GM23338 (cell line): ENCODE data around the gene ORAI1. TPM values are rescaled to one million over a fixed set of nuclear protein-coding genes. Genes with fewer than 3 reads are reported as not detected.
"Not testable (repeated sequence)": the region's sequence is repeated elsewhere in the genome, so short reads cannot be mapped to it uniquely, and the experiment has no call there.

Experiments used
- ATAC-seq: fragments of 200-7000 bp; cut with Tn5 transposase; 3 replicates; pipeline ENCODE4 v1.9.1; 2020
- DNase-seq: peaks from one replicate; pipeline ENCODE4 v3.0.0-alpha.2; 2015; ENCODE audit warnings: low spot score
- H2AFZ ChIP-seq: fragments of 200-600 bp; sonication (generic); 2 replicates; pipeline ENCODE4 v1.8.0; 2016; ENCODE audit warnings: antibody characterized with exemption, mild to moderate bottlenecking, moderate library complexity
- H3F3A ChIP-seq: fragments of 200-600 bp; sonication (generic); replicated peaks from 2 replicates; pipeline ENCODE4 v1.8.0; 2017; ENCODE audit warnings: antibody characterized with exemption, mixed run types, low read depth
- H3K27ac ChIP-seq: fragments of 200-600 bp; sonication (generic); 2 replicates; pipeline ENCODE4 v1.6.1; 2016; ENCODE audit warnings: low read depth
- H3K27me3 ChIP-seq: fragments of 200-600 bp; sonication (generic); 2 replicates; pipeline ENCODE4 v1.8.0; 2016; ENCODE audit warnings: mild to moderate bottlenecking, mixed run types, moderate library complexity; ENCODE audit not compliant: insufficient read depth
- H3K36me3 ChIP-seq: fragments of 200-600 bp; sonication (generic); 2 replicates; pipeline ENCODE4 v1.8.0; 2016; ENCODE audit warnings: mild to moderate bottlenecking; ENCODE audit not compliant: insufficient read depth
- H3K4me1 ChIP-seq: fragments of 200-600 bp; sonication (generic); 2 replicates; pipeline ENCODE4 v1.8.0; 2016; ENCODE audit warnings: mild to moderate bottlenecking, moderate library complexity; ENCODE audit not compliant: insufficient read depth
- H3K4me2 ChIP-seq: fragments of 200-600 bp; sonication (generic); 2 replicates; pipeline ENCODE4 v1.7.1; 2017; ENCODE audit warnings: mixed run types
- H3K4me3 ChIP-seq: fragments of 200-600 bp; sonication (generic); 2 replicates; pipeline ENCODE4 v1.6.1; 2016; ENCODE audit warnings: mixed run types
- H3K79me2 ChIP-seq: fragments of 200-600 bp; sonication (generic); replicated peaks from 2 replicates; pipeline ENCODE4 v1.8.0; 2017; ENCODE audit warnings: mild to moderate bottlenecking; ENCODE audit not compliant: insufficient read depth
- H3K9me2 ChIP-seq: fragments of 200-600 bp; sonication (generic); 2 replicates; pipeline ENCODE4 v1.8.0; 2017; ENCODE audit not compliant: insufficient read depth
- H4K20me1 ChIP-seq: fragments of 200-600 bp; sonication (generic); replicated peaks from 2 replicates; pipeline ENCODE4 v1.8.0; 2017; ENCODE audit warnings: mild to moderate bottlenecking; ENCODE audit not compliant: insufficient read depth
- H3K27ac Mint-ChIP-seq: 2 replicates; pipeline ENCODE4 v1.8.0; 2020; ENCODE audit warnings: inconsistent platforms, mild to moderate bottlenecking, moderate library complexity, mixed read lengths
- H3K27me3 Mint-ChIP-seq: 3 replicates; pipeline ENCODE4 v1.8.0; 2022; ENCODE audit warnings: low read depth, mild to moderate bottlenecking, moderate library complexity, mixed read lengths, inconsistent platforms; ENCODE audit not compliant: insufficient read depth, poor library complexity
- H3K36me3 Mint-ChIP-seq: 3 replicates; pipeline ENCODE4 v1.8.0; 2021; ENCODE audit warnings: low read depth, mild to moderate bottlenecking, inconsistent platforms, moderate library complexity, mixed read lengths
- H3K4me1 Mint-ChIP-seq: 3 replicates; pipeline ENCODE4 v1.8.0; 2020; ENCODE audit warnings: mild to moderate bottlenecking, inconsistent platforms, mixed read lengths
- H3K4me3 Mint-ChIP-seq: 3 replicates; pipeline ENCODE4 v1.8.0; 2021; ENCODE audit warnings: moderate library complexity, mild to moderate bottlenecking, inconsistent platforms, mixed read lengths
- H3K9me3 Mint-ChIP-seq: 3 replicates; pipeline ENCODE4 v1.8.0; 2020; ENCODE audit warnings: moderate library complexity, mild to moderate bottlenecking, inconsistent platforms, mixed read lengths
- ETS1 ChIP-seq: IDR thresholded peaks from 2 replicates; pipeline ENCODE4 v1.6.1; 2016; ENCODE audit warnings: antibody characterized with exemption
- EZH2phosphoT487 ChIP-seq: fragments of 200-600 bp; sonication (generic); IDR thresholded peaks from one replicate; pipeline ENCODE4 v1.8.1; 2018; ENCODE audit warnings: antibody characterized with exemption; ENCODE audit not compliant: unreplicated experiment
- JUNB ChIP-seq: IDR thresholded peaks from one replicate; pipeline ENCODE4 v1.6.1; 2016; ENCODE audit warnings: antibody characterized with exemption; ENCODE audit not compliant: unreplicated experiment
- POLR2AphosphoS5 ChIP-seq: IDR thresholded peaks from 2 replicates; pipeline ENCODE4 v1.6.1; 2016; ENCODE audit warnings: antibody characterized with exemption, low read depth
- REST ChIP-seq: IDR thresholded peaks from one replicate; pipeline ENCODE4 v1.6.1; 2018; ENCODE audit warnings: antibody characterized with exemption; ENCODE audit not compliant: unreplicated experiment
- STAT1 ChIP-seq: IDR thresholded peaks from one replicate; pipeline ENCODE4 v1.6.1; 2016; ENCODE audit warnings: antibody characterized with exemption; ENCODE audit not compliant: unreplicated experiment
- ZNF114 ChIP-seq: fragments of 250-450 bp; sonication (Bioruptor Pico); IDR thresholded peaks from 2 replicates; pipeline ENCODE4 v1.5.0; 2020; ENCODE audit warnings: mild to moderate bottlenecking, moderate library complexity
- ZNF331 ChIP-seq: fragments of 250-450 bp; sonication (Bioruptor Pico); IDR thresholded peaks from 2 replicates; pipeline ENCODE4 v1.5.0; 2020; ENCODE audit warnings: low read depth, mild to moderate bottlenecking, moderate library complexity
- polyA plus RNA-seq: library from polyadenylated mRNA; unstranded; fragments of >200 nt; fragmentation: Nextera tagmentation; extraction: Ambion mirVana; gene quantifications from 2 replicates; pipeline ENCODE4 v1.2.1, GENCODE V29; 2016
- total RNA-seq: library from RNA; depleted of rRNA; stranded (reverse); fragments of >200 nt; shearing (Covaris generic); gene quantifications from 2 replicates; pipeline ENCODE4 v1.2.3, GENCODE V29; 2014
- TF ChIP-seq, protein P1 (sequence below), 2 experiments: fragments of 200-600 bp in 1 of 2; sonication (generic) in 1 of 2; conservative IDR thresholded peaks; 2 replicates each; pipeline versions ENCODE4 v1.5.1 to v1.6.1; 2016 to 2017; ENCODE audit warnings: antibody characterized with exemption in 2 of 2, low read depth in 2 of 2, mild to moderate bottlenecking in 2 of 2, moderate library complexity in 1 of 2

The ORAI1 gene
- total and polyA plus RNA-seq, 2 experiments from 2014 or later = 23.7 to 32.0 TPM

GRCh38 chr12:121678716-121679300, 52.5 kb downstream of the ORAI1 start:
- peak overlapping the region; percentile 16; the same call in 1 of the 2 replicates for H3K27ac ChIP-seq
- H2AFZ ChIP-seq = peak overlapping the region; percentile 87
- H3K4me3 ChIP-seq = no peak overlapping the region
- no peaks in the 10 kb centered on the region for H4K20me1 ChIP-seq
- Mint-ChIP-seq H3K4me3 (no peak overlapping the region), H3K27ac (no peak overlapping the region; the same call in none of the 2 replicates), H3K36me3 (no peaks in the 10 kb centered on the region; the same call in 2 of the 3 replicates), H3K27me3 (peaks cover 6% of the 10 kb centered on the region), H3K9me3 (no peaks in the 10 kb centered on the region; the same call in 2 of the 3 replicates), H3K4me1 (peaks cover 18% of the 10 kb centered on the region)
- H3K9me2 ChIP-seq = no peaks in the 10 kb centered on the region
- no peaks in the 10 kb centered on the region for H3K36me3 ChIP-seq
- 0 out of 2 replicates have a peak, but pooled peaks cover 7% of the 10 kb centered on the region for H3F3A ChIP-seq
- ATAC-seq (peak; percentile 28; the same call in 2 of the 3 replicates), DNase-seq (peak; percentile 38)
- no peaks in the 10 kb centered on the region for H3K79me2 ChIP-seq
- 0 out of 2 replicates have a peak overlapping the region, but pooled peaks have one; percentile 20 for H3K4me2 ChIP-seq
- no peaks in the 10 kb centered on the region for H3K27me3 ChIP-seq
- TF ChIP-seq EZH2phosphoT487 (no peak), ZNF331 (CRISPR knock-in tag) (no peak), ZNF114 (CRISPR knock-in tag) (no peak), POLR2AphosphoS5 (no peak), REST (no peak), JUNB (no peak), STAT1 (no peak), ETS1 (no peak)
- TF ChIP-seq, protein P1, sequence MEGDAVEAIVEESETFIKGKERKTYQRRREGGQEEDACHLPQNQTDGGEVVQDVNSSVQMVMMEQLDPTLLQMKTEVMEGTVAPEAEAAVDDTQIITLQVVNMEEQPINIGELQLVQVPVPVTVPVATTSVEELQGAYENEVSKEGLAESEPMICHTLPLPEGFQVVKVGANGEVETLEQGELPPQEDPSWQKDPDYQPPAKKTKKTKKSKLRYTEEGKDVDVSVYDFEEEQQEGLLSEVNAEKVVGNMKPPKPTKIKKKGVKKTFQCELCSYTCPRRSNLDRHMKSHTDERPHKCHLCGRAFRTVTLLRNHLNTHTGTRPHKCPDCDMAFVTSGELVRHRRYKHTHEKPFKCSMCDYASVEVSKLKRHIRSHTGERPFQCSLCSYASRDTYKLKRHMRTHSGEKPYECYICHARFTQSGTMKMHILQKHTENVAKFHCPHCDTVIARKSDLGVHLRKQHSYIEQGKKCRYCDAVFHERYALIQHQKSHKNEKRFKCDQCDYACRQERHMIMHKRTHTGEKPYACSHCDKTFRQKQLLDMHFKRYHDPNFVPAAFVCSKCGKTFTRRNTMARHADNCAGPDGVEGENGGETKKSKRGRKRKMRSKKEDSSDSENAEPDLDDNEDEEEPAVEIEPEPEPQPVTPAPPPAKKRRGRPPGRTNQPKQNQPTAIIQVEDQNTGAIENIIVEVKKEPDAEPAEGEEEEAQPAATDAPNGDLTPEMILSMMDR (conservative IDR thresholded peaks at IDR 0.05; ENCODE audit: low read depth in 2 of 2) = no peak
- no peaks in the 10 kb centered on the region for H3K4me1 ChIP-seq

DNA sequence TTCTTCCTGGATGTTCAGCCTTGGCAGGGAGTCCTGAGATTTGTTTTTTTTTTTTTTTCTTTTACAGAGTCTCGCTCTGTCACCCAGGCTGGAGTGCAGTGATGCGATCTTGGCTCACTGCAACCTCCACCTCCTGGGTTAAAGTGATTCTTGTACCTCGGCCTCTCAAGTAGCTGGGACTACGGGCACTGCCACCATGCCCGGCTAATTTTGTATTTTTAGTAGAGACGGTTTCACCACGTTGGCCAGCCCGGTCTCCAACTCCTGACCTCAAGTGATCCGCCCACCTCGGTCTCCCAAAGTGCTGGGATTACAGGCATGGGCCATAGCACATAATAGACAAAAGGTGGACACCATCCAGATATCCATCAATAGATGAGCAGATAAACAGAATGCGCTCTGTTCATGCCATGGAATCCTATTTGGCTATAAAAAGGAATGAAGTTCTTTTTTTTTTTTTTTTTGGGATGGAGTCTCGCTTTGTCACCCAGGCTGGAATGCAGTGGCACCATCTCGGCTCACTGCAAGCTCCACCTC, 53.4 kb downstream of the ORAI1 start:
- DNase-seq, H4K20me1 ChIP-seq, H2AFZ ChIP-seq, H3K27ac ChIP-seq, H3K4me3 Mint-ChIP-seq, H3K27me3 ChIP-seq, H3K4me1 ChIP-seq, H3K9me2 ChIP-seq, H3K4me2 ChIP-seq, H3K36me3 Mint-ChIP-seq, H3K4me3 ChIP-seq, H3K27ac Mint-ChIP-seq, H3K9me3 Mint-ChIP-seq, ATAC-seq, H3K79me2 ChIP-seq, H3K27me3 Mint-ChIP-seq, H3F3A ChIP-seq, H3K36me3 ChIP-seq: not testable (repeated sequence)
- H3K4me1 Mint-ChIP-seq = peaks cover 18% of the 10 kb centered on the region
